Endothelial cell of umbilical vein (primary cell): Measurements from ENCODE around the gene ANKIB1. TPM values are rescaled to one million over a fixed set of nuclear protein-coding genes. Genes with fewer than 3 reads are reported as not detected.

Experiments
- BruUV-seq: library from RNA; stranded (reverse); fragments of 400-500 nt; replicated peaks from 2 replicates; lab custom pipeline; 2021; lab: Mats Ljungman, UMichigan
- CTCF ChIA-PET: fragments of 300-600, 350-600 bp; sonication (Branson Sonifier 250); formaldehyde crosslinking; loops from one replicate; lab custom pipeline; 2021; ENCODE audit warnings: antibody characterized with exemption, inconsistent platforms; lab: Charles Lee
- POLR2A ChIA-PET: fragments of 300-600, 350-600 bp; sonication (Branson Sonifier 250); formaldehyde crosslinking; loops from one replicate; lab custom pipeline; 2021; ENCODE audit warnings: antibody characterized with exemption, inconsistent platforms; lab: Charles Lee
- DNase-seq: peaks from one replicate; pipeline ENCODE4 v3.0.0-alpha.2; 2011; ENCODE audit warnings: low read depth, low spot score
- FAIRE-seq: peaks from 2 replicates; lab custom pipeline; 2011; peaks lifted over from hg19 to GRCh38; lab: Jason Lieb, UNC
- H2AFZ ChIP-seq: 2 replicates; pipeline ENCODE4 v1.6.0; 2012; ENCODE audit warnings: low read depth, low read length, control low read depth, inconsistent platforms
- H3K27ac ChIP-seq: 2 replicates; pipeline ENCODE4 v1.5.1; 2011; ENCODE audit warnings: low read depth, mild to moderate bottlenecking, control low read depth, low read length, moderate library complexity; ENCODE audit not compliant: insufficient read depth
- H3K27me3 ChIP-seq, 2 experiments: 2 replicates each; pipeline versions ENCODE4 v1.6.0 to v1.6.1; 2011; ENCODE audit warnings: low read length in 2 of 2, mixed read lengths in 1 of 2; ENCODE audit not compliant: control insufficient read depth in 2 of 2, insufficient read depth in 2 of 2
- H3K36me3 ChIP-seq, 2 experiments: 2 replicates in 1 of 2; 3 replicates in 1 of 2; pipeline ENCODE4 v1.5.1; 2011; ENCODE audit warnings: low read length in 2 of 2, mild to moderate bottlenecking in 1 of 2, moderate library complexity in 1 of 2; ENCODE audit not compliant: control insufficient read depth in 2 of 2, insufficient read depth in 2 of 2; ENCODE audit errors: extremely low read depth in 1 of 2
- H3K4me1 ChIP-seq: 3 replicates; pipeline ENCODE4 v1.5.1; 2011; ENCODE audit warnings: mild to moderate bottlenecking, low read length; ENCODE audit not compliant: control insufficient read depth, insufficient read depth; ENCODE audit errors: extremely low read depth
- H3K4me2 ChIP-seq: 2 replicates; pipeline ENCODE4 v1.6.1; 2011; ENCODE audit warnings: low read length, control low read depth, mixed read lengths; ENCODE audit not compliant: insufficient read depth
- H3K4me3 ChIP-seq, 3 experiments: fragments of 200-600 bp in 1 of 3; sonication (generic), shearing (Covaris generic) in 1 of 3; replicated peaks in 1 of 3; 2 replicates each; pipeline ENCODE4 v1.5.1; 2011 to 2016; ENCODE audit warnings: control low read depth in 3 of 3, low read length in 3 of 3, mild to moderate bottlenecking in 2 of 3, inconsistent platforms in 1 of 3, low read depth in 1 of 3, moderate library complexity in 1 of 3; ENCODE audit not compliant: insufficient read depth in 1 of 3
- H3K79me2 ChIP-seq: 2 replicates; pipeline ENCODE4 v1.6.0; 2012; ENCODE audit warnings: low read length, inconsistent platforms; ENCODE audit not compliant: control insufficient read depth, insufficient read depth
- H3K9ac ChIP-seq: replicated peaks from 2 replicates; pipeline ENCODE3; 2011; ENCODE audit warnings: low read length, control low read depth; ENCODE audit not compliant: insufficient read depth; ENCODE audit errors: extremely low read depth
- H3K9me1 ChIP-seq: replicated peaks from 3 replicates; pipeline ENCODE4 v1.6.0; 2011; ENCODE audit warnings: mild to moderate bottlenecking, low read length; ENCODE audit not compliant: control insufficient read depth, insufficient read depth; ENCODE audit errors: extremely low read depth
- H3K9me3 ChIP-seq: replicated peaks from 2 replicates; pipeline ENCODE4 v1.5.1; 2012; ENCODE audit warnings: low read length, inconsistent platforms; ENCODE audit not compliant: control insufficient read depth, insufficient read depth
- H4K20me1 ChIP-seq: replicated peaks from 2 replicates; pipeline ENCODE3; 2011; ENCODE audit warnings: mild to moderate bottlenecking, low read length; ENCODE audit not compliant: control insufficient read depth, insufficient read depth; ENCODE audit errors: extremely low read depth
- EZH2 ChIP-seq: IDR thresholded peaks from 2 replicates; pipeline ENCODE4 v1.6.1; 2012; ENCODE audit warnings: borderline replicate concordance, low read depth, mild to moderate bottlenecking, moderate library complexity, low read length, inconsistent platforms; ENCODE audit not compliant: severe bottlenecking
- FOS ChIP-seq: IDR thresholded peaks from 2 replicates; pipeline ENCODE4 v1.6.1; 2011; ENCODE audit warnings: mild to moderate bottlenecking, low read length, moderate library complexity, borderline replicate concordance; ENCODE audit not compliant: insufficient read depth
- GATA2 ChIP-seq: IDR thresholded peaks from 2 replicates; pipeline ENCODE4 v1.7.0; 2011; ENCODE audit warnings: low read depth, mild to moderate bottlenecking, moderate library complexity, mixed read lengths, low read length; ENCODE audit not compliant: insufficient read length, insufficient read depth
- JUN ChIP-seq: IDR thresholded peaks from 2 replicates; pipeline ENCODE4 v1.6.1; 2011; ENCODE audit warnings: borderline replicate concordance, low read depth; ENCODE audit not compliant: insufficient read length, insufficient read depth
- MYC ChIP-seq: IDR thresholded peaks from one replicate; pipeline ENCODE4 v1.6.1; 2011; ENCODE audit warnings: mild to moderate bottlenecking, low read depth, low read length
- POLR2A ChIP-seq: IDR thresholded peaks from 2 replicates; pipeline ENCODE4 v1.6.1; 2012; ENCODE audit warnings: low read depth, mild to moderate bottlenecking, control low read depth, low read length
- POLR2AphosphoS5 ChIP-seq: IDR thresholded peaks from 2 replicates; pipeline ENCODE4 v1.6.1; 2012; ENCODE audit warnings: low read depth, mild to moderate bottlenecking, control low read depth, low read length, moderate library complexity; ENCODE audit not compliant: insufficient read depth
- dilution Hi-C: fragments of 300-500 bp; cut with MboI; formaldehyde crosslinking; loops from one replicate; pipeline ENCODE4 v1.15.0; 2019; ENCODE audit warnings: low sequenced_read_pairs; ENCODE audit not compliant: extremely low pct_ligation_motif_present
- intact Hi-C: fragments of 100-400 bp; cut with micrococcal nuclease; formaldehyde crosslinking; loops from one replicate; pipeline ENCODE4 v1.10.0; 2022
- polyA plus RNA-seq, 4 experiments: library from polyadenylated mRNA; depleted of rRNA in 3 of 4; stranded (reverse) in 3 of 4; unstranded in 1 of 4; fragments of >200 nt; gene quantifications; 2 replicates each; pipeline versions ENCODE4 v1.2.1 to v1.2.3, GENCODE V29; 2011 to 2012; ENCODE audit warnings: missing spikeins in 1 of 4
- total RNA-seq: library from RNA; stranded (reverse); gene quantifications from 2 replicates; pipeline ENCODE4 v1.2.3, GENCODE V29; 2021
- TF ChIP-seq, protein P1 (sequence below), 2 donors: IDR thresholded peaks; 1 replicate in 1 of 2; 2 replicates in 1 of 2; pipeline ENCODE4 v1.5.1; 2011; ENCODE audit warnings: low read length in 2 of 2, mild to moderate bottlenecking in 2 of 2, moderate library complexity in 2 of 2, control low read depth in 1 of 2, inconsistent platforms in 1 of 2, low read depth in 1 of 2; ENCODE audit not compliant: insufficient read depth in 1 of 2; ENCODE audit errors: extremely low read depth in 1 of 2
- TF ChIP-seq, protein P2 (sequence below): IDR thresholded peaks from 2 replicates; pipeline ENCODE4 v1.6.1; 2011; ENCODE audit not compliant: insufficient read depth, insufficient read length

The ANKIB1 gene
- total and polyA plus RNA-seq, 2 donors (not counting 3 experiments of a cell fraction or from before 2014, with no cell fraction given) = 16.9 to 56.5 TPM

DNA sequence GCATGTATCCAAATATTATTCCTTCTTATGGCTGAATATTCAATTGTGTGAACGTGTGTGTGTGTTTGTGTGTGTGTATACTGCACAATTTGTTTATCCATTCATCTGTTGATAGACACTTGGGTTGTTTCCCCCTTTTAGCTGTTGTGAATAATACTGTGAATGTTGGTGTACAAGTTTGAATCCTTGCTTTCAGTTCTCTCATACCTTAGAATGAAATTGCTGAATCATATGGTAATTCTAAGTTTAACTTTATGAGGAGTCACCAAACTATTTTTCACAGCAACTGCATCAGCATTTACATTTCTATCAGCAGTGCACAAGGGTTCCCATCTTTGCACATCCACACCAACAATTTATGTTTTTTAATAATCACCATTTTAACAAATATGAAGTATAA lies 114.6 kb downstream of the ANKIB1 start:
- H3K4me1 ChIP-seq = no peaks in the 10 kb centered on the region
- intact Hi-C loops (no loop called here), dilution Hi-C loops (no loop called here)
- peaks cover 0 to 5% of the 10 kb centered on the region in 2 experiments for H3K36me3 ChIP-seq
- H3K4me2 ChIP-seq = no peak overlapping the region
- no peaks in the 10 kb centered on the region for H3K27me3 ChIP-seq
- no peaks in the 10 kb centered on the region for H3K79me2 ChIP-seq
- DNase-seq (no peak), FAIRE-seq (no peak)
- BruUV-seq = no TSS peak
- no peak overlapping the region for H2AFZ ChIP-seq
- ChIA-PET POLR2A (no interaction called here), CTCF (no interaction called here)
- no peak for TF ChIP-seq GATA2
- no peak for TF ChIP-seq MYC
- no peak for TF ChIP-seq POLR2AphosphoS5
- no peak for TF ChIP-seq POLR2A
- no peak for TF ChIP-seq JUN
- TF ChIP-seq, protein P1, sequence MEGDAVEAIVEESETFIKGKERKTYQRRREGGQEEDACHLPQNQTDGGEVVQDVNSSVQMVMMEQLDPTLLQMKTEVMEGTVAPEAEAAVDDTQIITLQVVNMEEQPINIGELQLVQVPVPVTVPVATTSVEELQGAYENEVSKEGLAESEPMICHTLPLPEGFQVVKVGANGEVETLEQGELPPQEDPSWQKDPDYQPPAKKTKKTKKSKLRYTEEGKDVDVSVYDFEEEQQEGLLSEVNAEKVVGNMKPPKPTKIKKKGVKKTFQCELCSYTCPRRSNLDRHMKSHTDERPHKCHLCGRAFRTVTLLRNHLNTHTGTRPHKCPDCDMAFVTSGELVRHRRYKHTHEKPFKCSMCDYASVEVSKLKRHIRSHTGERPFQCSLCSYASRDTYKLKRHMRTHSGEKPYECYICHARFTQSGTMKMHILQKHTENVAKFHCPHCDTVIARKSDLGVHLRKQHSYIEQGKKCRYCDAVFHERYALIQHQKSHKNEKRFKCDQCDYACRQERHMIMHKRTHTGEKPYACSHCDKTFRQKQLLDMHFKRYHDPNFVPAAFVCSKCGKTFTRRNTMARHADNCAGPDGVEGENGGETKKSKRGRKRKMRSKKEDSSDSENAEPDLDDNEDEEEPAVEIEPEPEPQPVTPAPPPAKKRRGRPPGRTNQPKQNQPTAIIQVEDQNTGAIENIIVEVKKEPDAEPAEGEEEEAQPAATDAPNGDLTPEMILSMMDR (IDR thresholded peaks at IDR 0.05; ENCODE audit: extremely low read depth in 1 of 2, insufficient read depth in 1 of 2, low read depth in 1 of 2, low read length in 2 of 2) = no peak
- TF ChIP-seq EZH2 = no peak
- TF ChIP-seq FOS = no peak
- TF ChIP-seq, protein P2, sequence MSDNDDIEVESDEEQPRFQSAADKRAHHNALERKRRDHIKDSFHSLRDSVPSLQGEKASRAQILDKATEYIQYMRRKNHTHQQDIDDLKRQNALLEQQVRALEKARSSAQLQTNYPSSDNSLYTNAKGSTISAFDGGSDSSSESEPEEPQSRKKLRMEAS = no peak
- H3K9me3 ChIP-seq = no peaks in the 10 kb centered on the region
- no peaks in the 10 kb centered on the region for H3K9me1 ChIP-seq
- H3K27ac ChIP-seq = no peak overlapping the region
- H3K9ac ChIP-seq = no peak overlapping the region
- no peaks in the 10 kb centered on the region for H4K20me1 ChIP-seq
- H3K4me3 ChIP-seq = no peak overlapping the region
